ENCODE results near the gene RNF212. TPM values are rescaled to one million over a fixed set of nuclear protein-coding genes. Genes with fewer than 3 reads are reported as not detected.

Gene RNF212
- total and polyA plus RNA-seq, 3 experiments from 2014 or later, result 1.2 to 2.0 (median 1.2) TPM

DNA sequence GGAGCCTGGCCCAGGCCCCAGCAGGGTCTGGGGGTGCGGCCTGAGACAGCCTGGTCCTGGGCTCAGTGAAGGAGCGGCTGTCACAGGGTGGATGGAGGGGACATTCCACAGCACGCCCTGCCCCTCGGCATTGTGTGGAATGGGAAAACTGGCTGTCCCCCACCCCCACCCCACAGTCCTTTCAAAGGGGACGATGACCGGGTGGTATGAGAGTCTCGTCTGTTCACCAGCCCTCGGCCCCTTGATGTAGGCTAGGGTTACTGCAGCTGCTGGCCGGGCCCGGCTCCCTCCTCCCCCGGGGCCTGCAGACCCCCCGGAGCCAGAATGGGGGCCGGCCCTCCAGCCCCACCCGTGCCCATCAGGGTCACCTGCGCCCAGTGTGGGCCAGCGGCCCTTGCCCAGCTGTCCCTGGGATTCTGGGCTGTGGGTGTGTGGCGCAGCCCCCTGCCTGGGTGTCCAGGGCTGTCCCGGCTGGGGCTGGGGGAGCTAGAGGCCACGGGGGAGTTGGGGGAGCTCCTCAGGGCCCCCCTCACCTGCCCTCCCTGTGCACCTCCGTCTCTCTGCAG, 90.2 kb downstream of the RNF212 start:
- Mint-ChIP-seq H3K4me3 (no peak overlapping the region), H3K36me3 (peaks cover 0 to 10% (median 2%) of the 10 kb centered on the region in 3 donors), H3K4me1 (peaks cover 4 to 15% (median 8%) of the 10 kb centered on the region in 3 donors), H3K27ac (no peak overlapping the region), H3K27me3 (no peaks in the 10 kb centered on the region), H3K9me3 (no peaks in the 10 kb centered on the region)
- Histone ChIP-seq H3K4me3 (ENCODE audit: low read length) (no peak overlapping the region), H3K36me3 (ENCODE audit: insufficient read depth, low read length) (no peaks in the 10 kb centered on the region), H3K27me3 (ENCODE audit: insufficient read depth, low read length, poor library complexity, severe bottlenecking) (no peaks in the 10 kb centered on the region), H3K9me3 (ENCODE audit: low read length) (no peaks in the 10 kb centered on the region), H3K4me1 (ENCODE audit: insufficient read depth, low read length) (no peaks in the 10 kb centered on the region), H3K27ac (ENCODE audit: low read depth, low read length) (no peak overlapping the region)
- CTCF ChIA-PET, result interaction anchor here (1.2 kb wide), 1 partner anchor 13 kb away, joined by 4 read pairs; no protein-coding TSS in a partner anchor
- DNase-seq, result no peak
- POLR2A ChIA-PET, result no interaction called here

DNA sequence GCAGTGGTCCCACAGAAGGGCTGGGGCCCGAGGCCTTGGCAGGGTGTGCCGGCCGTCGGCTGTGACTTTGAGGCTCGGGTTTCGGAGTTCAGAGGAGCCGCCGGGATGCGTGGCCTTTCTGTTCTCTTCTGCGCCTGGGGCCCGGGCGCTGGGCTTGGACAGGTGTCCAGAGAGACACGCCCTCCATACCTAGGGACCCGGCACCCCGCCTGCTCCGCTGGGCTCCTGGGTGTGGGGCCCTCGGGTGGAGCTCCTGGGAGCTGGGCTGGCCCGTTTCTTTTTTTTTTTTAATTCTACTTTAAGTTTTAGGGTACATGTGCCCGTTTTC, 90.7 kb downstream of the RNF212 start:
- Mint-ChIP-seq H3K27ac (no peak overlapping the region), H3K9me3 (no peaks in the 10 kb centered on the region), H3K36me3 (peaks cover 0 to 10% (median 2%) of the 10 kb centered on the region in 3 donors), H3K4me3 (no peak overlapping the region), H3K4me1 (peaks cover 4 to 15% (median 8%) of the 10 kb centered on the region in 3 donors), H3K27me3 (no peaks in the 10 kb centered on the region)
- no peaks in the 10 kb centered on the region for H3K27me3 ChIP-seq (ENCODE audit: insufficient read depth, low read length, poor library complexity, severe bottlenecking)
- H3K36me3 ChIP-seq (ENCODE audit: insufficient read depth, low read length), result no peaks in the 10 kb centered on the region
- no peak for DNase-seq
- no peaks in the 10 kb centered on the region for H3K9me3 ChIP-seq (ENCODE audit: low read length)
- CTCF ChIA-PET, result interaction anchor here (1.2 kb wide), 1 partner anchor 12 kb away, joined by 4 read pairs; no protein-coding TSS in a partner anchor
- no peak overlapping the region for H3K4me3 ChIP-seq (ENCODE audit: low read length)
- H3K4me1 ChIP-seq (ENCODE audit: insufficient read depth, low read length), result no peaks in the 10 kb centered on the region
- POLR2A ChIA-PET, result no interaction called here
- no peak overlapping the region for H3K27ac ChIP-seq (ENCODE audit: low read depth, low read length)

DNA sequence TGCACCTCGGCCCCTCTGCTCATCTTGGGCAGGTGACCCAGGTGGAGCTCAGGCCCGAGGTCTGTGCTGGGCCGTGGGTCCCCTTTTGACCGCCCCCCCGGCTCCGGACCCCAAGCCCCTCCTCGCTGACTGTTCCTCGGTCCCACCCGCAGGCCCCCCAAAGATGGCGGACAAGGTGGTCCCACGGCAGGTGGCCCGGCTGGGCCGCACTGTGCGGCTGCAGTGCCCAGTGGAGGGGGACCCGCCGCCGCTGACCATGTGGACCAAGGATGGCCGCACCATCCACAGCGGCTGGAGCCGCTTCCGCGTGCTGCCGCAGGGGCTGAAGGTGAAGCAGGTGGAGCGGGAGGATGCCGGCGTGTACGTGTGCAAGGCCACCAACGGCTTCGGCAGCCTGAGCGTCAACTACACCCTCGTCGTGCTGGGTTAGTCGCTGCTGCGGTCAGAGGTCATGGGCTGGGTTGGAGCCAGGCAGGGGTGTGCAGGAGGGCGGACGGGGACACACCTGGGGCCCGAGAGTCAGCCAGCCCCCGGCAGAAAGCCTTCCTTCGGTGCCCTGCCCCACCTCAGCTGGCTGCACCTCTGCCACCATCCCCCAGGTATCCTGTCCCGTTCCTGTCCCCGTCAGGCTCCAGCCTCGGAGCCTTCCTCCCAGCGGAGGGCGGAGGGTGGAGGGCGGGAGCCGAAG, 91.2 kb downstream of the RNF212 start:
- Mint-ChIP-seq H3K36me3 (peaks cover 0 to 10% (median 2%) of the 10 kb centered on the region in 3 donors), H3K27ac (no peak overlapping the region), H3K9me3 (no peaks in the 10 kb centered on the region), H3K4me1 (peaks cover 4 to 15% (median 8%) of the 10 kb centered on the region in 3 donors), H3K4me3 (peak overlapping the region in 1 of 7 donors; percentile 61), H3K27me3 (no peaks in the 10 kb centered on the region)
- Histone ChIP-seq H3K9me3 (ENCODE audit: low read length) (no peaks in the 10 kb centered on the region), H3K27me3 (ENCODE audit: insufficient read depth, low read length, poor library complexity, severe bottlenecking) (no peaks in the 10 kb centered on the region), H3K4me3 (ENCODE audit: low read length) (no peak overlapping the region), H3K36me3 (ENCODE audit: insufficient read depth, low read length) (no peaks in the 10 kb centered on the region), H3K27ac (ENCODE audit: low read depth, low read length) (no peak overlapping the region), H3K4me1 (ENCODE audit: insufficient read depth, low read length) (no peaks in the 10 kb centered on the region)
- ChIA-PET POLR2A (no interaction called here), CTCF (no interaction called here)
- no peak for DNase-seq

Other genes starting within 250 kb of the RNF212 start
- gene GAK, start 181.2 kb downstream of the RNF212 start, total RNA-seq, result 100 to 1,000 TPM; 112 to 118 TPM
- gene GAK, start 181.2 kb downstream of the RNF212 start, polyA plus RNA-seq, result 82.9 TPM
- gene TMEM175, start 181.1 kb downstream of the RNF212 start, total RNA-seq, result 10 to 100 TPM; 17.6 to 21.5 TPM
- gene TMEM175, start 181.1 kb downstream of the RNF212 start, polyA plus RNA-seq, result 16.9 TPM
- 10 to 100 TPM; 17.2 to 19.6 TPM for gene DGKQ, start 140.0 kb downstream of the RNF212 start, total RNA-seq
- 26.2 TPM for gene DGKQ, start 140.0 kb downstream of the RNF212 start, polyA plus RNA-seq
- gene IDUA, start 126.5 kb downstream of the RNF212 start, total RNA-seq, result 10 to 100 TPM; 18.7 to 19.1 TPM
- gene IDUA, start 126.5 kb downstream of the RNF212 start, polyA plus RNA-seq, result 9.3 TPM
- gene SLC26A1, start 120.2 kb downstream of the RNF212 start, total RNA-seq, result not detected
- 1.1 TPM for gene SLC26A1, start 120.2 kb downstream of the RNF212 start, polyA plus RNA-seq
- gene FGFRL1, start 101.9 kb downstream of the RNF212 start, total RNA-seq, result 10 to 100 TPM; 12.3 to 14.5 TPM
- gene FGFRL1, start 101.9 kb downstream of the RNF212 start, polyA plus RNA-seq, result 1.4 TPM
- gene SPON2, start 59.0 kb upstream of the RNF212 start, total RNA-seq, result 1 to 10 TPM; 2.7 to 3.1 TPM
- 43.9 TPM for gene SPON2, start 59.0 kb upstream of the RNF212 start, polyA plus RNA-seq
- gene CTBP1, start 135.6 kb upstream of the RNF212 start, total RNA-seq, result 100 to 1,000 TPM; 139 to 149 TPM
- 88.1 TPM for gene CTBP1, start 135.6 kb upstream of the RNF212 start, polyA plus RNA-seq
- gene MAEA, start 176.3 kb upstream of the RNF212 start, total RNA-seq, result 10 to 100 TPM; 59.4 to 63.8 TPM
- 75.3 TPM for gene MAEA, start 176.3 kb upstream of the RNF212 start, polyA plus RNA-seq
- gene UVSSA, start 233.6 kb upstream of the RNF212 start, total RNA-seq, result 10 to 100 TPM; 16.8 to 19.0 TPM
- 6.9 TPM for gene UVSSA, start 233.6 kb upstream of the RNF212 start, polyA plus RNA-seq

Measured in CD8-positive, alpha-beta memory T cell (primary cell).